Small intestine (tissue), 7 donors: Measurements from ENCODE around the gene HMMR. TPM values are rescaled to one million over a fixed set of nuclear protein-coding genes. Genes with fewer than 3 reads are reported as not detected.
"Not testable (repeated sequence)": the region's sequence is repeated elsewhere in the genome, so short reads cannot be mapped to it uniquely, and the experiment has no call there.

ENCODE experiments used
- DNase-seq, 2 donors: peaks; one replicate each; pipeline versions ENCODE4 v3.0.0 to v3.0.0-alpha.2; 2013
- FAIRE-seq: peaks from 2 replicates; lab custom pipeline; 2012; peaks lifted over from hg19 to GRCh38; lab: Jason Lieb, UNC
- H3K27ac ChIP-seq, 3 donors: one replicate each; pipeline ENCODE4 v1.5.1; 2013; ENCODE audit warnings: low read length in 2 of 3, mild to moderate bottlenecking in 2 of 3, control low read depth in 1 of 3, inconsistent platforms in 1 of 3, low read depth in 1 of 3, moderate library complexity in 1 of 3
- H3K27me3 ChIP-seq, 3 donors: one replicate each; pipeline ENCODE4 v1.6.1; 2013; ENCODE audit warnings: low read length in 3 of 3, inconsistent platforms in 1 of 3; ENCODE audit not compliant: control insufficient read depth in 3 of 3, insufficient read depth in 3 of 3
- H3K36me3 ChIP-seq, 3 donors: one replicate each; pipeline ENCODE4 v1.6.1; 2013; ENCODE audit warnings: low read length in 3 of 3, inconsistent platforms in 1 of 3, low read depth in 1 of 3, mild to moderate bottlenecking in 1 of 3, moderate library complexity in 1 of 3; ENCODE audit not compliant: control insufficient read depth in 3 of 3, insufficient read depth in 2 of 3
- H3K4me1 ChIP-seq, 3 donors: one replicate each; pipeline ENCODE4 v1.6.1; 2013; ENCODE audit warnings: low read length in 2 of 3, inconsistent platforms in 1 of 3, low read depth in 1 of 3, mild to moderate bottlenecking in 1 of 3, moderate library complexity in 1 of 3; ENCODE audit not compliant: control insufficient read depth in 3 of 3, insufficient read depth in 2 of 3
- H3K4me3 ChIP-seq, 3 donors: one replicate each; pipeline ENCODE4 v1.5.1; 2013; ENCODE audit warnings: low read length in 3 of 3, control low read depth in 1 of 3, inconsistent platforms in 1 of 3, low read depth in 1 of 3, mild to moderate bottlenecking in 1 of 3, moderate library complexity in 1 of 3
- H3K9me3 ChIP-seq, 2 donors: one replicate each; pipeline ENCODE4 v1.6.1; 2013; ENCODE audit warnings: low read depth in 1 of 2, low read length in 1 of 2; ENCODE audit not compliant: control insufficient read depth in 2 of 2, insufficient read depth in 1 of 2
- WGBS, 3 donors: extraction: QIAGEN DNeasy Blood & Tissue Kit; methylation state at CpG; one replicate each; pipeline ENCODE4 v1.1.7; 2013; 5-methylcytosine and 5-hydroxymethylcytosine counted together
- polyA plus RNA-seq, 4 donors: library from polyadenylated mRNA; stranded (reverse) in 3 of 4; unstranded in 1 of 4; fragments of 200-250 nt in 3 of 4; fragments of 120-200 nt in 1 of 4; gene quantifications; one replicate each; pipeline versions ENCODE4 v1.2.1 to v1.2.3, GENCODE V29; 2013
- donor health status: healthy with polysubstance abuse.
- donor health status: control.
- donor health status: control.
- donor health status: Bipolar disorder and iron deficiency.
- donor health status: healthy.

The HMMR gene
- polyA plus RNA-seq, 4 donors, result 1.1 to 22.5 (median 7.0) TPM

- FAIRE-seq (no peak), DNase-seq (no peak)
- Histone ChIP-seq H3K4me3 (no peak overlapping the region), H3K27me3 (no peaks in the 10 kb centered on the region), H3K36me3 (peaks cover 9 to 24% (median 10%) of the 10 kb centered on the region in 3 donors), H3K4me1 (no peaks in the 10 kb centered on the region), H3K9me3 (no peaks in the 10 kb centered on the region), H3K27ac (no peak overlapping the region)
These were observed 11.9 kb upstream of the HMMR start for GRCh38 chr5:163448491-163448890.

- no peak for FAIRE-seq
- 97 to 98% (median 98%) methylated on average over 8 of the region's 8 CpGs for WGBS, 3 donors
These were observed 8.9 kb upstream of the HMMR start for GRCh38 chr5:163451489-163451888.

GRCh38 chr5:163453705-163454104 is 6.7 kb upstream of the HMMR start:
- H3K27ac ChIP-seq, result no peak overlapping the region
- no peaks in the 10 kb centered on the region for H3K27me3 ChIP-seq
- no peak overlapping the region for H3K4me3 ChIP-seq
- no peaks in the 10 kb centered on the region for H3K9me3 ChIP-seq
- H3K36me3 ChIP-seq, result peaks cover 0 to 20% (median 3%) of the 10 kb centered on the region in 3 donors
- H3K4me1 ChIP-seq, result no peaks in the 10 kb centered on the region
- DNase-seq (no peak), FAIRE-seq (no peak)
- 85 to 94% (median 92%) methylated on average over 1 of the region's 1 CpG for WGBS, 3 donors

More at GRCh38 chr5:163451489-163451888, 8.9 kb upstream of the HMMR start:
- H3K4me3 ChIP-seq, result no peak overlapping the region
- H3K4me1 ChIP-seq, result no peaks in the 10 kb centered on the region
- DNase-seq, result no peak
- H3K9me3 ChIP-seq, result no peaks in the 10 kb centered on the region
- H3K27me3 ChIP-seq, result no peaks in the 10 kb centered on the region
- H3K27ac ChIP-seq, result no peak overlapping the region
- peaks cover 4 to 30% (median 6%) of the 10 kb centered on the region in 3 donors for H3K36me3 ChIP-seq

GRCh38 chr5:163455406-163455805 is 5.0 kb upstream of the HMMR start:
- H3K4me1 ChIP-seq, H3K27ac ChIP-seq, H3K9me3 ChIP-seq, DNase-seq, H3K4me3 ChIP-seq, FAIRE-seq, H3K27me3 ChIP-seq: not testable (repeated sequence)
- H3K36me3 ChIP-seq, result peaks cover 0 to 16% (median 3%) of the 10 kb centered on the region in 3 donors
- 96 to 98% (median 97%) methylated on average over 17 of the region's 17 CpGs for WGBS, 3 donors

GRCh38 chr5:163456029-163456589 is 4.3 kb upstream of the HMMR start:
- H3K4me1 ChIP-seq, result peaks cover 0 to 2% (median 0%) of the 10 kb centered on the region in 3 donors
- FAIRE-seq, result no peak

GRCh38 chr5:163456840-163457239 is 3.6 kb upstream of the HMMR start:
- WGBS, 3 donors, result 94 to 96% (median 95%) methylated on average over 7 of the region's 7 CpGs

More at GRCh38 chr5:163456029-163456589, 4.3 kb upstream of the HMMR start:
- WGBS, 3 donors, result 87 to 90% (median 89%) methylated on average over 2 of the region's 2 CpGs
- H3K27me3 ChIP-seq, result no peaks in the 10 kb centered on the region
- no peak for DNase-seq
- H3K4me3 ChIP-seq, result no peak overlapping the region
- H3K9me3 ChIP-seq, result no peaks in the 10 kb centered on the region
- no peak overlapping the region for H3K27ac ChIP-seq
- H3K36me3 ChIP-seq, result peaks cover 0 to 16% (median 3%) of the 10 kb centered on the region in 3 donors

GRCh38 chr5:163458778-163459385 is 1.6 kb upstream of the HMMR start:
- DNase-seq, result peak; percentile 20 to 36

More at GRCh38 chr5:163456840-163457239, 3.6 kb upstream of the HMMR start:
- Histone ChIP-seq H3K4me1 (peaks cover 0 to 2% (median 0%) of the 10 kb centered on the region in 3 donors), H3K9me3 (no peaks in the 10 kb centered on the region), H3K4me3 (no peak overlapping the region), H3K27ac (no peak overlapping the region), H3K36me3 (peaks cover 0 to 11% (median 3%) of the 10 kb centered on the region in 3 donors), H3K27me3 (no peaks in the 10 kb centered on the region)
- DNase-seq, result no peak
- FAIRE-seq, result no peak

GRCh38 chr5:163459462-163459818 is 992 bp upstream of the HMMR start:
- Histone ChIP-seq H3K4me1 (peaks cover 0 to 2% (median 0%) of the 10 kb centered on the region in 3 donors), H3K4me3 (peak overlapping the region; percentile 58 to 87 (median 73)), H3K27ac (peak overlapping the region; percentile 88 to 99 (median 93)), H3K9me3 (no peaks in the 10 kb centered on the region), H3K27me3 (no peaks in the 10 kb centered on the region), H3K36me3 (peaks cover 0 to 9% (median 3%) of the 10 kb centered on the region in 3 donors)
- 0 to 1% (median 0%) methylated on average over 12 of the region's 12 CpGs for WGBS, 3 donors
- FAIRE-seq (no peak), DNase-seq (no peak)

More at GRCh38 chr5:163458778-163459385, 1.6 kb upstream of the HMMR start:
- FAIRE-seq, result no peak
- H3K4me3 ChIP-seq, result peak overlapping the region; percentile 58 to 87 (median 73)
- no peaks in the 10 kb centered on the region for H3K9me3 ChIP-seq
- H3K4me1 ChIP-seq, result peaks cover 0 to 2% (median 0%) of the 10 kb centered on the region in 3 donors
- H3K36me3 ChIP-seq, result peaks cover 0 to 10% (median 3%) of the 10 kb centered on the region in 3 donors
- no peaks in the 10 kb centered on the region for H3K27me3 ChIP-seq
- peak overlapping the region in 2 of 3 donors; percentile 93 to 99 for H3K27ac ChIP-seq
- 23 to 32% (median 24%) methylated on average over 6 of the region's 6 CpGs for WGBS, 3 donors
